ENCODE measurements around the gene DUS1L.

The DUS1L gene

GRCh38 chr17:82065638-82066303 lies at the start of gene DUS1L:
DUS1L (minus strand) TSS chr17:82065804; CDS start chr17:82065059, 745 bp downstream.
- no peaks in the 10 kb centered on the region for H3K27me3 ChIP-seq (ENCODE audit: insufficient read depth, low read length)
- H2AFZ ChIP-seq (ENCODE audit: low read depth, low read length) = peak within 1 kb of the TSS; percentile 100
- H3K4me3 ChIP-seq (ENCODE audit: low read length) = peak within 1 kb of the TSS; percentile 80
- H3K9me3 ChIP-seq (ENCODE audit: low read length) = no peaks in the 10 kb centered on the region
- peaks cover 10% of the 10 kb centered on the region for H3K4me1 ChIP-seq (ENCODE audit: insufficient read depth, low read length)
- H3K36me3 ChIP-seq (ENCODE audit: insufficient read depth, low read length) = peaks cover 28% of the 10 kb centered on the region

GRCh38 chr17:82114872-82115271 lies 49.3 kb upstream of the DUS1L start:
- no peaks in the 10 kb centered on the region for H3K9me3 ChIP-seq (ENCODE audit: low read length)
- H3K4me3 ChIP-seq (ENCODE audit: low read length) = no peak overlapping the region
- no peaks in the 10 kb centered on the region for H3K27me3 ChIP-seq (ENCODE audit: insufficient read depth, low read length)
- peaks cover 3% of the 10 kb centered on the region for H3K36me3 ChIP-seq (ENCODE audit: insufficient read depth, low read length)
- peaks cover 17% of the 10 kb centered on the region for H3K4me1 ChIP-seq (ENCODE audit: insufficient read depth, low read length)
- no peak overlapping the region for H2AFZ ChIP-seq (ENCODE audit: low read depth, low read length)

- Histone ChIP-seq H3K27me3 (ENCODE audit: insufficient read depth, low read length) (no peaks in the 10 kb centered on the region), H2AFZ (ENCODE audit: low read depth, low read length) (no peak overlapping the region), H3K4me1 (ENCODE audit: insufficient read depth, low read length) (peaks cover 17% of the 10 kb centered on the region), H3K9me3 (ENCODE audit: low read length) (no peaks in the 10 kb centered on the region), H3K4me3 (ENCODE audit: low read length) (no peak overlapping the region), H3K36me3 (ENCODE audit: insufficient read depth, low read length) (peaks cover 3% of the 10 kb centered on the region)
These were observed 48.8 kb upstream of the DUS1L start for GRCh38 chr17:82114447-82114846.

GRCh38 chr17:82113941-82114340 lies 48.3 kb upstream of the DUS1L start:
- Histone ChIP-seq H2AFZ (ENCODE audit: low read depth, low read length) (no peak overlapping the region), H3K9me3 (ENCODE audit: low read length) (no peaks in the 10 kb centered on the region), H3K4me1 (ENCODE audit: insufficient read depth, low read length) (peaks cover 14% of the 10 kb centered on the region), H3K36me3 (ENCODE audit: insufficient read depth, low read length) (peaks cover 3% of the 10 kb centered on the region), H3K27me3 (ENCODE audit: insufficient read depth, low read length) (no peaks in the 10 kb centered on the region), H3K4me3 (ENCODE audit: low read length) (no peak overlapping the region)

- H2AFZ ChIP-seq (ENCODE audit: low read depth, low read length) = no peak overlapping the region
- H3K4me1 ChIP-seq (ENCODE audit: insufficient read depth, low read length) = peaks cover 9% of the 10 kb centered on the region
- no peaks in the 10 kb centered on the region for H3K9me3 ChIP-seq (ENCODE audit: low read length)
- H3K4me3 ChIP-seq (ENCODE audit: low read length) = no peak overlapping the region
- H3K27me3 ChIP-seq (ENCODE audit: insufficient read depth, low read length) = no peaks in the 10 kb centered on the region
- peaks cover 3% of the 10 kb centered on the region for H3K36me3 ChIP-seq (ENCODE audit: insufficient read depth, low read length)
These were observed 47.8 kb upstream of the DUS1L start for GRCh38 chr17:82113422-82113821.

GRCh38 chr17:82112914-82113311 lies 47.3 kb upstream of the DUS1L start:
- H3K4me3 ChIP-seq (ENCODE audit: low read length) = no peak overlapping the region
- no peaks in the 10 kb centered on the region for H3K27me3 ChIP-seq (ENCODE audit: insufficient read depth, low read length)

GRCh38 chr17:82112181-82112913 lies 46.7 kb upstream of the DUS1L start:
- no peak overlapping the region for H3K4me3 ChIP-seq (ENCODE audit: low read length)
- H3K4me1 ChIP-seq (ENCODE audit: insufficient read depth, low read length) = no peaks in the 10 kb centered on the region
- H3K36me3 ChIP-seq (ENCODE audit: insufficient read depth, low read length) = peaks cover 3% of the 10 kb centered on the region
- no peaks in the 10 kb centered on the region for H3K27me3 ChIP-seq (ENCODE audit: insufficient read depth, low read length)
- H3K9me3 ChIP-seq (ENCODE audit: low read length) = no peaks in the 10 kb centered on the region
- H2AFZ ChIP-seq (ENCODE audit: low read depth, low read length) = no peak overlapping the region

More at GRCh38 chr17:82112914-82113311, 47.3 kb upstream of the DUS1L start:
- H3K4me1 ChIP-seq (ENCODE audit: insufficient read depth, low read length) = peaks cover 4% of the 10 kb centered on the region
- H3K9me3 ChIP-seq (ENCODE audit: low read length) = no peaks in the 10 kb centered on the region
- peaks cover 3% of the 10 kb centered on the region for H3K36me3 ChIP-seq (ENCODE audit: insufficient read depth, low read length)
- H2AFZ ChIP-seq (ENCODE audit: low read depth, low read length) = no peak overlapping the region

- peaks cover 3% of the 10 kb centered on the region for H3K36me3 ChIP-seq (ENCODE audit: insufficient read depth, low read length)
- H3K27me3 ChIP-seq (ENCODE audit: insufficient read depth, low read length) = no peaks in the 10 kb centered on the region
- no peak overlapping the region for H3K4me3 ChIP-seq (ENCODE audit: low read length)
- H3K4me1 ChIP-seq (ENCODE audit: insufficient read depth, low read length) = peaks cover 14% of the 10 kb centered on the region
- H2AFZ ChIP-seq (ENCODE audit: low read depth, low read length) = no peak overlapping the region
- H3K9me3 ChIP-seq (ENCODE audit: low read length) = no peaks in the 10 kb centered on the region
These were observed 44.7 kb upstream of the DUS1L start for GRCh38 chr17:82110298-82110697.

GRCh38 chr17:82108961-82109475 lies 43.4 kb upstream of the DUS1L start:
- Histone ChIP-seq H3K9me3 (ENCODE audit: low read length) (no peaks in the 10 kb centered on the region), H3K4me1 (ENCODE audit: insufficient read depth, low read length) (peaks cover 20% of the 10 kb centered on the region), H2AFZ (ENCODE audit: low read depth, low read length) (no peak overlapping the region), H3K4me3 (ENCODE audit: low read length) (no peak overlapping the region), H3K27me3 (ENCODE audit: insufficient read depth, low read length) (no peaks in the 10 kb centered on the region), H3K36me3 (ENCODE audit: insufficient read depth, low read length) (peaks cover 2% of the 10 kb centered on the region)

- Histone ChIP-seq H3K4me3 (ENCODE audit: low read length) (no peak overlapping the region), H3K36me3 (ENCODE audit: insufficient read depth, low read length) (no peaks in the 10 kb centered on the region), H3K27me3 (ENCODE audit: insufficient read depth, low read length) (no peaks in the 10 kb centered on the region), H3K9me3 (ENCODE audit: low read length) (no peaks in the 10 kb centered on the region), H3K4me1 (ENCODE audit: insufficient read depth, low read length) (peaks cover 24% of the 10 kb centered on the region), H2AFZ (ENCODE audit: low read depth, low read length) (no peak overlapping the region)
These were observed 42.9 kb upstream of the DUS1L start for GRCh38 chr17:82108496-82108945.

- Histone ChIP-seq H3K4me1 (ENCODE audit: insufficient read depth, low read length) (peaks cover 29% of the 10 kb centered on the region), H3K36me3 (ENCODE audit: insufficient read depth, low read length) (no peaks in the 10 kb centered on the region), H3K4me3 (ENCODE audit: low read length) (no peak overlapping the region), H3K9me3 (ENCODE audit: low read length) (no peaks in the 10 kb centered on the region), H2AFZ (ENCODE audit: low read depth, low read length) (no peak overlapping the region), H3K27me3 (ENCODE audit: insufficient read depth, low read length) (no peaks in the 10 kb centered on the region)
These were observed 42.4 kb upstream of the DUS1L start for GRCh38 chr17:82108038-82108437.

- Histone ChIP-seq H3K27me3 (ENCODE audit: insufficient read depth, low read length) (no peaks in the 10 kb centered on the region), H3K36me3 (ENCODE audit: insufficient read depth, low read length) (no peaks in the 10 kb centered on the region), H3K9me3 (ENCODE audit: low read length) (no peaks in the 10 kb centered on the region), H3K4me1 (ENCODE audit: insufficient read depth, low read length) (peaks cover 35% of the 10 kb centered on the region), H2AFZ (ENCODE audit: low read depth, low read length) (no peak overlapping the region), H3K4me3 (ENCODE audit: low read length) (no peak overlapping the region)
These were observed 41.8 kb upstream of the DUS1L start for GRCh38 chr17:82107341-82107860.

- H3K27me3 ChIP-seq (ENCODE audit: insufficient read depth, low read length) = no peaks in the 10 kb centered on the region
- no peak overlapping the region for H2AFZ ChIP-seq (ENCODE audit: low read depth, low read length)
- no peaks in the 10 kb centered on the region for H3K36me3 ChIP-seq (ENCODE audit: insufficient read depth, low read length)
- H3K9me3 ChIP-seq (ENCODE audit: low read length) = no peaks in the 10 kb centered on the region
- H3K4me3 ChIP-seq (ENCODE audit: low read length) = no peak overlapping the region
- H3K4me1 ChIP-seq (ENCODE audit: insufficient read depth, low read length) = peaks cover 40% of the 10 kb centered on the region
These were observed 41.2 kb upstream of the DUS1L start for GRCh38 chr17:82106688-82107305.

All from neuron (in vitro differentiated cells).